ENCODE results near the gene DOCK9. TPM values are rescaled to one million over a fixed set of nuclear protein-coding genes. Genes with fewer than 3 reads are reported as not detected.

Gene DOCK9
- total and polyA plus RNA-seq, 2 experiments from 2014 or later, result 8.5 to 57.7 TPM

DNA sequence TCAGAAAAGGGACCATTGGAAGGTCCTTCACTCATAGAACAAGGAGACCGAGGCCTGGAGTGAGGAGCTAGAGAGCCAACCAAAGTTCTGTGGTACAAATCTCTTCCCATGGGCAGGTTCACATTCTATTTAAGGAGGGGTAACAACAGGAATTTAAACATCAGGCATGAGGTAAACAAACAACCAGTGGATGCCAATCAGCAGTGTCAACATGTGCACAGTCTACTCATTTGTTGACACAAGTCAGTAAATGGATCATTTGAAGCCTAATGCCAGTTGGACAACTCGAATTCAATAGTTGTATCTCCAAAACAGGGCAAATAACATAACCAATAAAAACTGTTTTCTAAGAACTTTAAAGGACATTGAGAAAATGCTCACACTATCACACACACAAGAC lies 6.3 kb upstream of the DOCK9 start (continued):
- TF ChIP-seq CREB1 (CRISPR knock-in tag; IDR thresholded peaks at IDR 0.05; ENCODE audit: low read depth) (no peak), ZNF114 (CRISPR knock-in tag; IDR thresholded peaks at IDR 0.05) (no peak)

DNA sequence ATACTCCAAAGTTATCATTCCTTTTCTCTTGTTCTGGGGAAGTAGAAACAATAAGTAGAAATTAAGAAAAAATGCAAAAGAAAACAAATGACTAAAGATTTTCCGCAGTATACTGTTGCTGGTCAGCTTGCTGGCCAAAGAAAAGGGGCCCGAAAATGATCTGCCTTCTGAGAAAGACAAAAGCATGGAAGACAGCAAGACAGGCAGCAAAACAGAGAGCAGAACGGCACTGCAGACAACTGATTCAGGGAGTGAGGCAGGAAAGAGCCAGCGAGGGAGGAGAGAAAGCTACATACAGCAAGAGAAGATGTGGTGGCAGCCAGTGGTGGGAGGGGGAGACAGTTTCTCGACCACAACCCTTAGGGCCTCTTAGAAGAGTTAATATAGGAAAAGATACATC lies 5.3 kb upstream of the DOCK9 start:
- DNase-seq (ENCODE audit: low spot score) (no peak), ATAC-seq (no peak)
- Histone ChIP-seq H3K4me1 (ENCODE audit: insufficient read depth) (peaks cover 18% of the 10 kb centered on the region), H3K9me2 (ENCODE audit: insufficient read depth) (no peaks in the 10 kb centered on the region), H3F3A (replicated peaks; ENCODE audit: low read depth) (no peaks in the 10 kb centered on the region), H3K4me2 (no peak overlapping the region), H3K36me3 (ENCODE audit: insufficient read depth) (no peaks in the 10 kb centered on the region), H3K4me3 (no peak overlapping the region), H3K27me3 (ENCODE audit: insufficient read depth) (no peaks in the 10 kb centered on the region), H3K79me2 (replicated peaks; ENCODE audit: insufficient read depth) (no peaks in the 10 kb centered on the region), H4K20me1 (replicated peaks; ENCODE audit: insufficient read depth) (no peaks in the 10 kb centered on the region), H3K27ac (ENCODE audit: low read depth) (no peak overlapping the region), H2AFZ (no peak overlapping the region)
- no peak for TF ChIP-seq EZH2 (IDR thresholded peaks at IDR 0.05; ENCODE audit: low read depth, unreplicated experiment)
- TF ChIP-seq STAT1 (IDR thresholded peaks at IDR 0.05; ENCODE audit: unreplicated experiment), result no peak
- no peak for TF ChIP-seq JUNB (IDR thresholded peaks at IDR 0.05; ENCODE audit: unreplicated experiment)
- no peaks in the 10 kb centered on the region for H3K27me3 Mint-ChIP-seq (ENCODE audit: insufficient read depth, low read depth, poor library complexity)
- peaks cover 28% of the 10 kb centered on the region for H3K4me1 Mint-ChIP-seq
- H3K4me3 Mint-ChIP-seq, result no peak overlapping the region
- H3K36me3 Mint-ChIP-seq (ENCODE audit: low read depth), result no peaks in the 10 kb centered on the region
- no peak overlapping the region for H3K27ac Mint-ChIP-seq
- H3K9me3 Mint-ChIP-seq, result no peaks in the 10 kb centered on the region; the same call in 2 of the 3 replicates

DNA sequence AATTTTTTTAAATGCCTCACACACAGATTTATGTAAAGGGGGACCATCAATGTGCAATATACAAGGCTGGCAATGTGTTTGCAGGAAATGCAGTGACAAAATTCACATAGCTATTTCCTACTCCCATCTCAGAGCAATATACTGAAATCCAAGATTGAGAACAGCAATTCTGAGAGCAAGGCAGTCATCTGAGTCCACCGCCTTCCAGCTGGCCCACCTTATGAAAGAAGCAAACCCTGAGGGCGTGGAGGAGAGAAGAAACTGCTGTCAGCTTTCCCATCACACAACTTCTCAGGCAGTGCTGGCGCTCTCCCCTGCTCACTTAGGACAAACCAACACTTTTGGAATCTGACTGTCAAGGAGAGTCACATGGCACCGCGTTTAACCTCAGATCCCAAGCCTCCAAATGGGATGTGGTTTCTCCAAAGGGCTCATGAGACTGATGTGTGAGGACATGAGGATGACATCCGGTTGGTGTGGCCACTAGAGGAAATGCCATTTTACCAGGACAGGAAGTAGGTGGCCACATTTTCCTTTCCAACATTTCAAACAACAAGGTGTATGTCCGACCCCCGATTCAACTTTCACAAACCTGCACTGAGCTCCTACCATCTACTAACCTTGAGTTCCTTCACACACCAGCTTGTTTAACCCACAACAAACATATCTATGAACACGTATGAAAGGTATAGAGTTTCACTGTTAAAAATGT lies 3.7 kb upstream of the DOCK9 start:
- H3K79me2 ChIP-seq (replicated peaks; ENCODE audit: insufficient read depth), result no peaks in the 10 kb centered on the region
- no peaks in the 10 kb centered on the region for H3K27me3 ChIP-seq (ENCODE audit: insufficient read depth)
- H3K27ac ChIP-seq (ENCODE audit: low read depth), result no peak overlapping the region
- H3F3A ChIP-seq (replicated peaks; ENCODE audit: low read depth), result no peaks in the 10 kb centered on the region
- H3K4me1 ChIP-seq (ENCODE audit: insufficient read depth), result peaks cover 33% of the 10 kb centered on the region
- H4K20me1 ChIP-seq (replicated peaks; ENCODE audit: insufficient read depth), result no peaks in the 10 kb centered on the region
- DNase-seq (ENCODE audit: low spot score) (no peak), ATAC-seq (no peak)
- H3K27me3 Mint-ChIP-seq (ENCODE audit: insufficient read depth, low read depth, poor library complexity), result no peaks in the 10 kb centered on the region
- TF ChIP-seq, protein P1, sequence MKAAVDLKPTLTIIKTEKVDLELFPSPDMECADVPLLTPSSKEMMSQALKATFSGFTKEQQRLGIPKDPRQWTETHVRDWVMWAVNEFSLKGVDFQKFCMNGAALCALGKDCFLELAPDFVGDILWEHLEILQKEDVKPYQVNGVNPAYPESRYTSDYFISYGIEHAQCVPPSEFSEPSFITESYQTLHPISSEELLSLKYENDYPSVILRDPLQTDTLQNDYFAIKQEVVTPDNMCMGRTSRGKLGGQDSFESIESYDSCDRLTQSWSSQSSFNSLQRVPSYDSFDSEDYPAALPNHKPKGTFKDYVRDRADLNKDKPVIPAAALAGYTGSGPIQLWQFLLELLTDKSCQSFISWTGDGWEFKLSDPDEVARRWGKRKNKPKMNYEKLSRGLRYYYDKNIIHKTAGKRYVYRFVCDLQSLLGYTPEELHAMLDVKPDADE (IDR thresholded peaks at IDR 0.05), result no peak
- no peak for TF ChIP-seq ZNF331 (CRISPR knock-in tag; IDR thresholded peaks at IDR 0.05; ENCODE audit: low read depth)
- TF ChIP-seq CREB1 (CRISPR knock-in tag; IDR thresholded peaks at IDR 0.05; ENCODE audit: low read depth), result no peak
- TF ChIP-seq NANOG (IDR thresholded peaks at IDR 0.05; ENCODE audit: borderline replicate concordance), result no peak
- TF ChIP-seq, protein P2, sequence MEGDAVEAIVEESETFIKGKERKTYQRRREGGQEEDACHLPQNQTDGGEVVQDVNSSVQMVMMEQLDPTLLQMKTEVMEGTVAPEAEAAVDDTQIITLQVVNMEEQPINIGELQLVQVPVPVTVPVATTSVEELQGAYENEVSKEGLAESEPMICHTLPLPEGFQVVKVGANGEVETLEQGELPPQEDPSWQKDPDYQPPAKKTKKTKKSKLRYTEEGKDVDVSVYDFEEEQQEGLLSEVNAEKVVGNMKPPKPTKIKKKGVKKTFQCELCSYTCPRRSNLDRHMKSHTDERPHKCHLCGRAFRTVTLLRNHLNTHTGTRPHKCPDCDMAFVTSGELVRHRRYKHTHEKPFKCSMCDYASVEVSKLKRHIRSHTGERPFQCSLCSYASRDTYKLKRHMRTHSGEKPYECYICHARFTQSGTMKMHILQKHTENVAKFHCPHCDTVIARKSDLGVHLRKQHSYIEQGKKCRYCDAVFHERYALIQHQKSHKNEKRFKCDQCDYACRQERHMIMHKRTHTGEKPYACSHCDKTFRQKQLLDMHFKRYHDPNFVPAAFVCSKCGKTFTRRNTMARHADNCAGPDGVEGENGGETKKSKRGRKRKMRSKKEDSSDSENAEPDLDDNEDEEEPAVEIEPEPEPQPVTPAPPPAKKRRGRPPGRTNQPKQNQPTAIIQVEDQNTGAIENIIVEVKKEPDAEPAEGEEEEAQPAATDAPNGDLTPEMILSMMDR (conservative IDR thresholded peaks at IDR 0.05; ENCODE audit: low read depth in 2 of 2), result no peak
- no peak overlapping the region for H3K4me2 ChIP-seq
- no peaks in the 10 kb centered on the region for H3K9me2 ChIP-seq (ENCODE audit: insufficient read depth)
- H3K36me3 Mint-ChIP-seq (ENCODE audit: low read depth), result no peaks in the 10 kb centered on the region
- H3K9me3 Mint-ChIP-seq, result no peaks in the 10 kb centered on the region; the same call in 2 of the 3 replicates
- H3K27ac Mint-ChIP-seq, result no peak overlapping the region
- no peak overlapping the region for H3K4me3 Mint-ChIP-seq
- no peak overlapping the region for H3K4me3 ChIP-seq
- H3K4me1 Mint-ChIP-seq, result peaks cover 37% of the 10 kb centered on the region
- H2AFZ ChIP-seq, result no peak overlapping the region
- H3K36me3 ChIP-seq (ENCODE audit: insufficient read depth), result no peaks in the 10 kb centered on the region
